Right hindlimb (tissue), 1 donor: ENCODE measurements around the gene SH3GL3.

Experiments
- DNase-seq: peaks from one replicate; pipeline ENCODE4 v3.0.0-alpha.2; 2018

SH3GL3 gene

GRCh38 chr15:83631534-83631933 is 184.4 kb downstream of the SH3GL3 start:
- no peak for DNase-seq

DNA sequence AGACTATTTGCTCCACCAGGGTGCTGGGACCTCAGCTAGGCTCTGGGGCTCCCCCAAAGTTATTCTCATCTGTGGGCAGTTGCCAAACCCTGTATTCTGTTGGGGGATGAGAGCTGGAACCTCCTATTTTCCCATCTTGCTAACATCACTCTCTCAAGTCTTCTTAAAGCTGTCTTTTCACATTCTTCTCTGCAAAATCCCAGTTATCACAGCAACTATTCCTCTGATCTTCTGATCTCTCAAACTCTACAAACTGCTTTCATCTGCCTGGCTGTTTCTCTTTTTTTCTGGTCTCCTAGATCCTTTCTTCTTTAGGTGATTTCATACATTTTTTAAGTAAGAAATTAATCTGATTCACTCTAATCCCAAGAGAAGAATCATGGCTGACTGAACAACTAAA is 196.1 kb downstream of the SH3GL3 start:
- DNase-seq, result no peak

DNA sequence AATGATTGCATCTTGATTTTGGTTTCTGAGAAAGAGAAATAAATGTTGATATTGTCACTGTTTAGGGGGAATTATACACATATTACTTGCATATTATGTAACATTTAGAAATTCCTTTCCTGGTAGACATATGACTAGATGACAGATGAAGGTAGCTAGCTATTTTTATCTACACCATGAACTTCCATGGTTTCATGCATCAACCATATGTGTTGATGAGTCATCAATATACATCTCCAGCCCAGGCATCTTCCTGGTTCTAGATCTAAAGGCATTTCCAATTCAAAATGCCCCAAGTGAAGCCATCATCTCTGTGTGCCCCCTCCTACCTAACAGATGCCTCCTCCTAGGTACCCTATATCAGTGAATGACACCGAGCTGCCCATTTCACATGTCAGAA is 197.3 kb downstream of the SH3GL3 start:
- DNase-seq, result no peak

DNA sequence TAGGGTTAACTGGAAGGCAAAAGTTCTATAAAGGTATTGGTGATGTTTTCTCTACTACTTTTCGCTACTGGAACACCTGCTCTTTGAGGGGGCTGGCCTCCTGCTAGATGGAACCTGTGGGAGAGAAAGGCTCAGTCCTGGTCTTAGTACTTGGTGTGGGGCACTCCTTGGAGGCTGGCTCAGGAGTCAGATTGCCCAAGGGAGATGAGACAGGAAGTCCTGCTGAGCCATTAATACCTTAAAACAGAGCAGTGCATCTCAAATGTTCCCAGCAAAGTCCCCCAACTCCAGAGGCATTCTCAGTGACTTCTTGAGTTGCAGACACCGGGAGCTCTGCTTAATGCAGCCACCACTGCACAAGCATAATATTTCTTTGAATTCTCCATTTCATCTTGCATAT is 203.7 kb downstream of the SH3GL3 start:
- DNase-seq, result no peak

DNA sequence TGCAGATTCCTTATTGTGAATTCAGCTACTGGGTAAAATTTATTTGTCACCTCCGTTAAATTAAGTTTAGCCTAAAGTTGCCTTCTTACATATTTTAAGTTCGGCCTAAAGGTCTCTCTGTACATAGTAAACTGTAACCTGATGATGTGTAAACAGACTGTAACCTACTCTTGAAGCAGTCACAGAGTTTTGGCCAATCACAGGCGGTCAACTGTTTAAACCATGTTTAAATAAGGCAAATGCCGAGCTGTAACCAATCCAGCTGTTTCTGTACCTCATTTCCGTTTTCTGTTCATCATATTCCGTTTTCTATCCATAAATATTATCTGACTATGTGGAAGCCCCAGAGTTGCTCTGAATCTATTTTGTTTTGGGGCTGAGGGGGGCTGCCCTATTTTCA is 204.4 kb downstream of the SH3GL3 start:
- no peak for DNase-seq

- DNase-seq, result no peak
These were observed 205.6 kb downstream of the SH3GL3 start for GRCh38 chr15:83652626-83653204.

DNA sequence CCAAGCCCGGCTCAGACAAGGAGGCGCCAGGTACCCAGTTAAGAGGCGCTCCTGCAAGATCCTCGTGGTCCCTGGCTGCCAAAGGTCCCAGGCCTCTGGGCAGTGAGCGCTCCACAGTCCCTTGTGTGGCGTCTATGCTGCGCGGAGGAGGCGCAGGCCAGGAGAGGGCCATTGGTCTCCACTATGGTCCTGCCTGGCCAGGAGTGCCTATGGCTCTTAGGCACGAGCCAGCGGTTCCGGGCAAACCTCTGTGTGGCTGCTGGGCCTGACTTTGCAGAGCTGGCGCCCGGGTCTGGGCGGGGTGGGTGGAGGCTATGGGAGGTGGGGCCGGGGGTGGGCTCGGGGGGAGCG is 206.1 kb downstream of the SH3GL3 start:
- no peak for DNase-seq

GRCh38 chr15:83653639-83654378 is 206.7 kb downstream of the SH3GL3 start, which contains the start of gene ADAMTSL3:
ADAMTSL3 (plus strand) TSS chr15:83654123; CDS start chr15:83655762, 1,639 bp downstream.
- DNase-seq, result peak; percentile 85

GRCh38 chr15:83654379-83655236 is 207.5 kb downstream of the SH3GL3 start:
- DNase-seq, result peak; percentile 82

DNA sequence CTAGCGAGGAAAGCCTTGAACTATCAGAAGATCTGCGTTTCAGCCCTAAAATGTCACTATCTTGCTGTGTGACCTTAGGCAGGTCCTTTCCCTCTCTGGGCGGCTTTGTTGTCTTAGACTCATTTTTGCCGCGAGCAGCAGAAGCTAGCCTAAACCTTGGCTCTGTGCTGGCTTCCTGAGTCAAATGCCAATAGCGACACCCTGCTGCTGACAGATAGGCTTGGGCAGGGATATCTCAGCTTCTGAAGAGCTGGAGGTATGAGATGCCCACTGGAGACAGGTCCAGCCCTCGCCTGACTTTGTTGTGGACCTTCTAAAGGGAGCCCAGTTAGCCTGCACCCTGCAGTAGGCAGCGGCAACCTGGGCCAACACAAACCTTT is 208.1 kb downstream of the SH3GL3 start:
- no peak for DNase-seq

- DNase-seq, result no peak
These were observed 209.1 kb downstream of the SH3GL3 start for GRCh38 chr15:83656192-83656591.

DNA sequence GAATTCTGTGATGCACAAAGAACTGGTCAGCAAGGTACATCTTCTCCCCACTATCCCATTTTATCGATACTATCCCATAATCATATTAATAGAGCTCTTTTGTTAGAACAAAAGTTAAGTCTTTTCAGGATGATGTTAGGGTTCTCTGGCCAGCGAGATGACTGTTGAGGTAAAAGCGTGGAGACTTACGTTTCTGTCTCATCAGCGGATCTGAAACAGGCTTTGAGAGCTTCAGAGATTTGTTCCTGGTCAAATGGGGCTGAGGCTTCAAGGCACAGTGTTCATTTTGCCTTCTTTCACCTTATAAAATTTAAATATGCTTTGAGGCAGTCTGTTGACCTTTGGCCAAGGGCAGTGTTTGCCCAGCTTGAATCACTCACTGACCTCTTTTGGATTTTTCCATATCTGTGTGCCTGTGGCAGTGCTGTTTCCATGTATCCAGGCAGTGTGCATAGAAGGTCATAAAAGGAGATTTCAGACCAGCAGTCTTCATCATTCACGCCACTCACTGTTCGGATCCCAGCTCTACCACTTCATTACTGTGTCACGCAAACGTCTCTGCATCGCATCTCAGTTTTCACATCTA is 209.9 kb downstream of the SH3GL3 start:
- no peak for DNase-seq

- no peak for DNase-seq
These were observed 210.4 kb downstream of the SH3GL3 start for GRCh38 chr15:83657549-83657948.

DNA sequence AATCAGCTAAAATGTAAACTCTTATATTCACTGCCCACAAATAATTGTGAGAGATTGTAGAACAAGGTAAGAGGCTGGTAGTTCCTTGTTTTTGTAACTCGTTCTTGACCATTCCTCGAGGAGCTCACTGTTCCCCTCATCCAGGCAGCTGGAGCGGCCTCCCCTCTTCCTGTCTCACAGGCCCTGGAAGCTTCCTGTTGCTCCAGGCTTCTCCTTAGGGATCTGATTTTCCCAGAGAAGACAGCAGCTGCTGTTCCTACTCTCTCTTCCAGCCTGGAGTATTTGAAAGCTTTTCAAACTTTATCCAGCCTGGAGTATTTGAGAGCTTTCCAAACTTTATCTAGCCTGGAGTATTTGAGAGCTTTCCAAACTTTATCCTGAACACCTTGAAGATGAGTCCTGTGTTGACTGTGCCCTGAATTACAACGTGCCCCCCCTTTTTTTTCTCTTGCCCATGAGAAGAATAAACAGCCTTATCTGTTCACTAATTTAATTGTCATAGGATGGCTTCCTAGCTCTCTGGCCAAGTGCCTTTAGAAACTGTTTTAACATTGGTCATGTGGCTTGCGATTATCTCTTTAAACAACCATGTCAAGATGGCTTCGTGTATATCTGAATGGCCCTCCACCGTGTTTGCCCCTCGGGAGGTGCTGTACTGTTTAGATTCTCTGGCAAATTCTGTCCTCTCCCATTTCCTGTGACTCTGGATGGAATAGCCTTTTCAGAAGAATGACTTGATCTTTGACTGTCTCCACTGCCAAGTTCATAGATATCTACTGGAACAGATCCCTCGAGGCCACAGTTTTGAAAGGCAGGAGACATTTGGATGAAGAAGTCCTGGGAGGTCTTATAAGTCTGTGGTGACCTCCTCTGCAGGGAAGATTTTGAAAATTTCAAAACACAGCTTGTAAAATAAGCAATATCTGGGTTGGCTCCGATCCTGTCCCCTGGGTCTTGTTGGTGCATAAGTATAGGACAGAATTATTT is 211.6 kb downstream of the SH3GL3 start:
- DNase-seq, result peak; percentile 28

GRCh38 chr15:83659417-83659812 is 212.3 kb downstream of the SH3GL3 start:
- no peak for DNase-seq

DNA sequence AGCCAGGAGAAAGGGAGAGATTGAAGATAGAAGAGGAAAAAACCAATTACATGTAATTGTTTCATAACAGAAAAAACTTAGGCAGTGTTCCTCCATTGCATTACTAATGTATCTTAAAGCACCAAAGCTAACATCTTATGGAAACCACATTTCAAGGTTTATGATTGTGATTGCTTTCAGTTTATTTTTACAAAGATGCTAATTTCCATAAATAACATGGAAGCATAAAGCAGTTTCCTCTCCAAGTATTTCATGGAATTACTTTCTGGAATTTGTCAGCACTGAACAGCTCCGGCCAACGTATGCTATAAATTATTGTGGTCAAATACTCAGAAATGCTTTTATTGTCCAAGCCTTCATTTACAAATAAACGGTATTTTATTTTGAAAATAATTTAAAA is 218.3 kb downstream of the SH3GL3 start:
- DNase-seq, result no peak
